HepG2 (cell line): ENCODE measurements around the gene DIPK1C. TPM values are rescaled to one million over a fixed set of nuclear protein-coding genes. Genes with fewer than 3 reads are reported as not detected.

Source experiments
- ATAC-seq: fragments of 200-7000 bp; cut with Tn5 transposase; 3 replicates; pipeline ENCODE4 v1.9.1; 2020; ENCODE audit warnings: mild to moderate bottlenecking, moderate library complexity
- BruUV-seq: library from RNA; stranded (reverse); fragments of 400-500 nt; replicated peaks from 2 replicates; lab custom pipeline; 2021; lab: Mats Ljungman, UMichigan
- CTCF ChIA-PET: fragments of 300-600 bp; formaldehyde crosslinking; extraction: SDS; loops from one replicate; lab custom pipeline; 2021; ENCODE audit warnings: low total read pairs, inconsistent platforms, low intra/inter-chr PET ratio; lab: Yijun Ruan, JAX
- POLR2A ChIA-PET: fragments of 350-600 bp; sonication (Branson Sonifier 250); formaldehyde crosslinking; loops from one replicate; lab custom pipeline; 2020; ENCODE audit warnings: antibody characterized with exemption, inconsistent platforms; lab: Yijun Ruan, JAX
- DNase-seq: peaks from one replicate; pipeline ENCODE4 v3.0.0-alpha.2; 2015; ENCODE audit warnings: low spot score
- FAIRE-seq: peaks from 3 replicates; lab custom pipeline; 2011; peaks lifted over from hg19 to GRCh38; lab: Jason Lieb, UNC
- H2AFZ ChIP-seq: one replicate; pipeline ENCODE4 v1.6.1; 2011; ENCODE audit warnings: low read length, inconsistent platforms
- H3K27ac ChIP-seq: fragments of 300-600 bp; 3 replicates; pipeline ENCODE4 v1.8.0; 2011; ENCODE audit warnings: mixed run types, mild to moderate bottlenecking, mixed read lengths, low read length, inconsistent platforms; ENCODE audit not compliant: insufficient read depth; ENCODE audit errors: extremely low read length
- H3K27me3 ChIP-seq, 2 experiments: fragments of 200-600 bp in 1 of 2; 2 replicates in 1 of 2; 3 replicates in 1 of 2; pipeline versions ENCODE4 v1.6.0 to v1.8.0; 2011; ENCODE audit warnings: low read length in 2 of 2, mild to moderate bottlenecking in 2 of 2, moderate library complexity in 2 of 2, inconsistent platforms in 1 of 2; ENCODE audit not compliant: insufficient read depth in 2 of 2, control insufficient read depth in 1 of 2
- H3K36me3 ChIP-seq, 2 experiments: fragments of 200-600 bp in 1 of 2; replicated peaks in 1 of 2; 2 replicates in 1 of 2; 3 replicates in 1 of 2; pipeline versions ENCODE4 v1.5.1 to v1.8.0; 2011; ENCODE audit warnings: low read length in 2 of 2, inconsistent platforms in 1 of 2; ENCODE audit not compliant: insufficient read depth in 2 of 2, control insufficient read depth in 1 of 2
- H3K4me1 ChIP-seq: 2 replicates; pipeline ENCODE4 v1.5.1; 2012; ENCODE audit warnings: low read length, inconsistent platforms; ENCODE audit not compliant: insufficient read depth
- H3K4me2 ChIP-seq: 2 replicates; pipeline ENCODE4 v1.6.0; 2011; ENCODE audit warnings: low read depth, low read length, inconsistent platforms
- H3K4me3 ChIP-seq, 3 experiments: fragments of 200-600 bp in 1 of 3; sonication (generic), shearing (Covaris generic) in 1 of 3; replicated peaks in 1 of 3; 2 replicates each; pipeline ENCODE4 v1.5.1; 2011 to 2016; ENCODE audit warnings: low read length in 3 of 3, inconsistent platforms in 2 of 3, low read depth in 2 of 3, mild to moderate bottlenecking in 2 of 3, control low read depth in 1 of 3, mixed read lengths in 1 of 3; ENCODE audit not compliant: insufficient read depth in 1 of 3
- H3K79me2 ChIP-seq: one replicate; pipeline ENCODE4 v1.6.1; 2011; ENCODE audit warnings: low read length, inconsistent platforms; ENCODE audit not compliant: insufficient read depth
- H3K9ac ChIP-seq: 2 replicates; pipeline ENCODE4 v1.6.0; 2011; ENCODE audit warnings: mild to moderate bottlenecking, low read depth, low read length, inconsistent platforms; ENCODE audit not compliant: insufficient read depth
- H3K9me3 ChIP-seq: 2 replicates; pipeline ENCODE4 v1.5.1; 2012; ENCODE audit warnings: mild to moderate bottlenecking, low read length
- H4K20me1 ChIP-seq: 2 replicates; pipeline ENCODE4 v1.6.0; 2011; ENCODE audit warnings: inconsistent platforms, mild to moderate bottlenecking, low read length, moderate library complexity; ENCODE audit not compliant: insufficient read depth
- AHR ChIP-seq: IDR thresholded peaks from 2 replicates; pipeline ENCODE4 v1.6.1; 2018; ENCODE audit warnings: missing genetic modification reagents, missing compliant biosample characterization
- CHCHD3 ChIP-seq: sonication (generic); formaldehyde crosslinking; IDR thresholded peaks from 2 replicates; pipeline ENCODE4 v1.8.0; 2022; ENCODE audit warnings: mild to moderate bottlenecking, missing genetic modification reagents, moderate library complexity
- CREM ChIP-seq, 2 experiments: sonication (generic) in 1 of 2; formaldehyde crosslinking in 1 of 2; IDR thresholded peaks; 2 replicates each; pipeline versions ENCODE4 v1.4.0 to v1.6.1; 2016 to 2020; ENCODE audit warnings: antibody characterized with exemption in 1 of 2, mild to moderate bottlenecking in 1 of 2, missing genetic modification reagents in 1 of 2
- FOXA3 ChIP-seq: IDR thresholded peaks from 2 replicates; pipeline ENCODE4 v1.6.1; 2016; ENCODE audit warnings: missing genetic modification reagents, missing compliant biosample characterization
- FOXO1 ChIP-seq: sonication (generic); formaldehyde crosslinking; IDR thresholded peaks from 2 replicates; pipeline ENCODE4 v1.4.0; 2020; ENCODE audit warnings: missing genetic modification reagents
- IRF2 ChIP-seq: IDR thresholded peaks from 2 replicates; pipeline ENCODE4 v1.6.1; 2018; ENCODE audit warnings: missing genetic modification reagents, missing compliant biosample characterization
- NR2F1 ChIP-seq, 2 experiments: fragments of 450-650 bp in 1 of 2; formaldehyde crosslinking in 1 of 2; IDR thresholded peaks; 2 replicates each; pipeline versions ENCODE4 v1.5.0 to v1.6.1; 2016 to 2020; ENCODE audit warnings: mild to moderate bottlenecking in 1 of 2, missing compliant biosample characterization in 1 of 2, missing genetic modification reagents in 1 of 2, moderate library complexity in 1 of 2
- SMAD3 ChIP-seq: sonication (generic); formaldehyde crosslinking; IDR thresholded peaks from 2 replicates; pipeline ENCODE4 v1.4.0; 2020; ENCODE audit warnings: missing genetic modification reagents
- U2AF2 ChIP-seq: fragments of 200-400 bp; formaldehyde crosslinking; IDR thresholded peaks from 2 replicates; pipeline ENCODE4 v1.6.1; 2017; ENCODE audit warnings: low read depth, mild to moderate bottlenecking, low read length
- ZBTB42 ChIP-seq: sonication (generic); formaldehyde crosslinking; IDR thresholded peaks from 2 replicates; pipeline ENCODE4 v1.5.0; 2020; ENCODE audit warnings: mild to moderate bottlenecking, missing genetic modification reagents
- ZNF781 ChIP-seq: sonication (generic); formaldehyde crosslinking; IDR thresholded peaks from 2 replicates; pipeline ENCODE4 v1.5.1; 2020; ENCODE audit warnings: borderline replicate concordance, mild to moderate bottlenecking, missing genetic modification reagents; ENCODE audit errors: not compliant biosample characterization
- WGBS: methylation state at CpG from one replicate; pipeline ENCODE4 v1.1.6; 2017; ENCODE audit warnings: low lambda C conversion rate; 5-methylcytosine and 5-hydroxymethylcytosine counted together
- in situ Hi-C: cut with HindIII; loops from 2 replicates; pipeline ENCODE4 v1.10.0; 2017; ENCODE audit warnings: low pct_unique_long_range_greater_than_20kb; ENCODE audit not compliant: extremely low pct_ligation_motif_present
- intact Hi-C: fragments of 100-400 bp; cut with micrococcal nuclease; formaldehyde crosslinking; loops from one replicate; pipeline ENCODE4 v1.10.0; 2022; ENCODE audit not compliant: unreplicated experiment
- polyA plus RNA-seq, 8 experiments: library from polyadenylated mRNA; depleted of rRNA in 3 of 8; stranded (reverse) in 7 of 8; unstranded in 1 of 8; fragments of >200 nt; fragmentation: Illumina TruSeq in 4 of 8; extraction: Trizol in 4 of 8; gene quantifications; 2 replicates each; pipeline versions ENCODE4 v1.2.1 to v1.2.3, GENCODE V29; 2011 to 2016; ENCODE audit warnings: low read depth in 4 of 8, missing spikeins in 1 of 8, mixed read lengths in 1 of 8; ENCODE audit not compliant: insufficient read depth in 1 of 8
- total RNA-seq, 5 experiments: library from RNA; depleted of rRNA; stranded (reverse); fragments of >200 nt; fragmentation: Illumina TruSeq; extraction: Trizol; gene quantifications; 2 replicates each; pipeline ENCODE4 v1.2.3, GENCODE V29; 2016; ENCODE audit warnings: low read depth in 1 of 5
- TF ChIP-seq, protein P1 (sequence below): sonication (generic); formaldehyde crosslinking; IDR thresholded peaks from 2 replicates; pipeline ENCODE4 v1.4.0; 2020; ENCODE audit warnings: missing genetic modification reagents, borderline replicate concordance
- TF ChIP-seq, protein P2 (sequence below): sonication (generic); formaldehyde crosslinking; IDR thresholded peaks from 2 replicates; pipeline ENCODE4 v1.5.1; 2020; ENCODE audit warnings: missing genetic modification reagents, mild to moderate bottlenecking, borderline replicate concordance
- TF ChIP-seq, protein P3 (sequence below): IDR thresholded peaks from 2 replicates; pipeline ENCODE4 v1.6.1; 2016; ENCODE audit warnings: low read depth, borderline replicate concordance
- TF ChIP-seq, protein P4 (sequence below): sonication (generic); formaldehyde crosslinking; IDR thresholded peaks from 2 replicates; pipeline ENCODE4 v1.4.0; 2020; ENCODE audit warnings: mild to moderate bottlenecking, missing genetic modification reagents

Gene DIPK1C
- total and polyA plus RNA-seq, 2 of the 13 experiments (the other 11 are each of a cell fraction or from before 2014, with no cell fraction given) = 1.8 TPM; not detected in 1

DNA sequence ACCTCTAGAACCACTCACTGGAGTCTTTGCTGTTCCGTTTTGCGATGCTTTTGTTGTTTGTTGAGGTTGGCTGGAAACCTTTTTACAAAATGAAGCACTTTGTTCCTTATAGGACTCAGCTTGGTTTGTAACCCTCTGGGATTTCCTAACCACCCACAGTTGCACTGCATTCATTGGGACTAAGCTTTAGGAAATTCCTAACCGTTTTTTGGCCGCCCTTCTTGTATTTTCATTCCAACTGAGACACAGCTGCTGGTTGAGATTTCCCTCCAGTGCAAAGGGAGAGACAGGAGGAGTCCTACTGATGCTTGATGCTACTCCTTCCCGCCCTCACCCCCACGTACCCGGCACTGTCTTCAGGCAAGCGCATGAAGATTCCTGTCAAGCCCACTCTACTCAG is 6.1 kb upstream of the DIPK1C start:
- ATAC-seq (no peak), DNase-seq (no peak), FAIRE-seq (no peak)
- Histone ChIP-seq H3K9me3 (no peaks in the 10 kb centered on the region), H3K27me3 (peaks cover 0 to 17% of the 10 kb centered on the region in 2 experiments; a peak in 2 of 5 replicates), H3K27ac (no peak overlapping the region), H3K4me3 (no peak overlapping the region), H3K36me3 (no peaks in the 10 kb centered on the region), H2AFZ (no peak overlapping the region), H3K4me2 (no peak overlapping the region), H4K20me1 (no peaks in the 10 kb centered on the region), H3K4me1 (no peaks in the 10 kb centered on the region), H3K79me2 (no peaks in the 10 kb centered on the region), H3K9ac (no peak overlapping the region)
- WGBS = 62% methylated on average over 8 of the region's 8 CpGs
- no TSS peak for BruUV-seq
- CTCF ChIA-PET = no interaction called here
- intact Hi-C loops = no loop called here
- in situ Hi-C loops = no loop called here
- POLR2A ChIA-PET = no interaction called here
- TF ChIP-seq CHCHD3 (no peak), FOXO1 (no peak), NR2F1 (CRISPR knock-in tag; IDR thresholded peaks at IDR 0.05) (no peak), ZBTB42 (no peak), SMAD3 (CRISPR knock-in tag) (no peak), AHR (CRISPR knock-in tag) (no peak), CREM (IDR thresholded peaks at IDR 0.05) (no peak), CREM (CRISPR knock-in tag; IDR thresholded peaks at IDR 0.05) (no peak), FOXA3 (no peak), ZNF781 (no peak), U2AF2 (no peak), IRF2 (CRISPR knock-in tag) (no peak)
- TF ChIP-seq, protein P1, sequence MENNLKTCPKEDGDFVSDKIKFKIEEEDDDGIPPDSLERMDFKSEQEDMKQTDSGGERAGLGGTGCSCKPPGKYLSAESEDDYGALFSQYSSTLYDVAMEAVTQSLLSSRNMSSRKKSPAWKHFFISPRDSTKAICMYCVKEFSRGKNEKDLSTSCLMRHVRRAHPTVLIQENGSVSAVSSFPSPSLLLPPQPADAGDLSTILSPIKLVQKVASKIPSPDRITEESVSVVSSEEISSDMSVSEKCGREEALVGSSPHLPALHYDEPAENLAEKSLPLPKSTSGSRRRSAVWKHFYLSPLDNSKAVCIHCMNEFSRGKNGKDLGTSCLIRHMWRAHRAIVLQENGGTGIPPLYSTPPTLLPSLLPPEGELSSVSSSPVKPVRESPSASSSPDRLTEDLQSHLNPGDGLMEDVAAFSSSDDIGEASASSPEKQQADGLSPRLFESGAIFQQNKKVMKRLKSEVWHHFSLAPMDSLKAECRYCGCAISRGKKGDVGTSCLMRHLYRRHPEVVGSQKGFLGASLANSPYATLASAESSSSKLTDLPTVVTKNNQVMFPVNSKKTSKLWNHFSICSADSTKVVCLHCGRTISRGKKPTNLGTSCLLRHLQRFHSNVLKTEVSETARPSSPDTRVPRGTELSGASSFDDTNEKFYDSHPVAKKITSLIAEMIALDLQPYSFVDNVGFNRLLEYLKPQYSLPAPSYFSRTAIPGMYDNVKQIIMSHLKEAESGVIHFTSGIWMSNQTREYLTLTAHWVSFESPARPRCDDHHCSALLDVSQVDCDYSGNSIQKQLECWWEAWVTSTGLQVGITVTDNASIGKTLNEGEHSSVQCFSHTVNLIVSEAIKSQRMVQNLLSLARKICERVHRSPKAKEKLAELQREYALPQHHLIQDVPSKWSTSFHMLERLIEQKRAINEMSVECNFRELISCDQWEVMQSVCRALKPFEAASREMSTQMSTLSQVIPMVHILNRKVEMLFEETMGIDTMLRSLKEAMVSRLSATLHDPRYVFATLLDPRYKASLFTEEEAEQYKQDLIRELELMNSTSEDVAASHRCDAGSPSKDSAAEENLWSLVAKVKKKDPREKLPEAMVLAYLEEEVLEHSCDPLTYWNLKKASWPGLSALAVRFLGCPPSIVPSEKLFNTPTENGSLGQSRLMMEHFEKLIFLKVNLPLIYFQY (CRISPR knock-in tag) = no peak
- TF ChIP-seq, protein P2, sequence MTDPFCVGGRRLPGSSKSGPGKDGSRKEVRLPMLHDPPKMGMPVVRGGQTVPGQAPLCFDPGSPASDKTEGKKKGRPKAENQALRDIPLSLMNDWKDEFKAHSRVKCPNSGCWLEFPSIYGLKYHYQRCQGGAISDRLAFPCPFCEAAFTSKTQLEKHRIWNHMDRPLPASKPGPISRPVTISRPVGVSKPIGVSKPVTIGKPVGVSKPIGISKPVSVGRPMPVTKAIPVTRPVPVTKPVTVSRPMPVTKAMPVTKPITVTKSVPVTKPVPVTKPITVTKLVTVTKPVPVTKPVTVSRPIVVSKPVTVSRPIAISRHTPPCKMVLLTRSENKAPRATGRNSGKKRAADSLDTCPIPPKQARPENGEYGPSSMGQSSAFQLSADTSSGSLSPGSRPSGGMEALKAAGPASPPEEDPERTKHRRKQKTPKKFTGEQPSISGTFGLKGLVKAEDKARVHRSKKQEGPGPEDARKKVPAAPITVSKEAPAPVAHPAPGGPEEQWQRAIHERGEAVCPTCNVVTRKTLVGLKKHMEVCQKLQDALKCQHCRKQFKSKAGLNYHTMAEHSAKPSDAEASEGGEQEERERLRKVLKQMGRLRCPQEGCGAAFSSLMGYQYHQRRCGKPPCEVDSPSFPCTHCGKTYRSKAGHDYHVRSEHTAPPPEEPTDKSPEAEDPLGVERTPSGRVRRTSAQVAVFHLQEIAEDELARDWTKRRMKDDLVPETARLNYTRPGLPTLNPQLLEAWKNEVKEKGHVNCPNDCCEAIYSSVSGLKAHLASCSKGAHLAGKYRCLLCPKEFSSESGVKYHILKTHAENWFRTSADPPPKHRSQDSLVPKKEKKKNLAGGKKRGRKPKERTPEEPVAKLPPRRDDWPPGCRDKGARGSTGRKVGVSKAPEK = no peak
- TF ChIP-seq, protein P3, sequence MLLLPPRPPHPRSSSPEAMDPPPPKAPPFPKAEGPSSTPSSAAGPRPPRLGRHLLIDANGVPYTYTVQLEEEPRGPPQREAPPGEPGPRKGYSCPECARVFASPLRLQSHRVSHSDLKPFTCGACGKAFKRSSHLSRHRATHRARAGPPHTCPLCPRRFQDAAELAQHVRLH = no peak
- TF ChIP-seq, protein P4, sequence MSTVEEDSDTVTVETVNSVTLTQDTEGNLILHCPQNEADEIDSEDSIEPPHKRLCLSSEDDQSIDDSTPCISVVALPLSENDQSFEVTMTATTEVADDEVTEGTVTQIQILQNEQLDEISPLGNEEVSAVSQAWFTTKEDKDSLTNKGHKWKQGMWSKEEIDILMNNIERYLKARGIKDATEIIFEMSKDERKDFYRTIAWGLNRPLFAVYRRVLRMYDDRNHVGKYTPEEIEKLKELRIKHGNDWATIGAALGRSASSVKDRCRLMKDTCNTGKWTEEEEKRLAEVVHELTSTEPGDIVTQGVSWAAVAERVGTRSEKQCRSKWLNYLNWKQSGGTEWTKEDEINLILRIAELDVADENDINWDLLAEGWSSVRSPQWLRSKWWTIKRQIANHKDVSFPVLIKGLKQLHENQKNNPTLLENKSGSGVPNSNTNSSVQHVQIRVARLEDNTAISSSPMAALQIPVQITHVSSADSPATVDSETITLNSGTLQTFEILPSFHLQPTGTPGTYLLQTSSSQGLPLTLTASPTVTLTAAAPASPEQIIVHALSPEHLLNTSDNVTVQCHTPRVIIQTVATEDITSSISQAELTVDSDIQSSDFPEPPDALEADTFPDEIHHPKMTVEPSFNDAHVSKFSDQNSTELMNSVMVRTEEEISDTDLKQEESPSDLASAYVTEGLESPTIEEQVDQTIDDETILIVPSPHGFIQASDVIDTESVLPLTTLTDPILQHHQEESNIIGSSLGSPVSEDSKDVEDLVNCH (CRISPR knock-in tag) = no peak
